Activated CD4-positive, alpha-beta T cell treated with anti-CD3 and anti-CD28 coated beads, Interleukin-2, amount 50 U/mL, for 1 hour (primary cell): ENCODE results near the gene RTN1.
A peak's percentile ranks its signal among the peaks of the same experiment; 100 is the strongest.

Experiments
- DNase-seq: peaks from one replicate; pipeline ENCODE4 v3.0.0-alpha.2; 2020

Gene RTN1

DNA sequence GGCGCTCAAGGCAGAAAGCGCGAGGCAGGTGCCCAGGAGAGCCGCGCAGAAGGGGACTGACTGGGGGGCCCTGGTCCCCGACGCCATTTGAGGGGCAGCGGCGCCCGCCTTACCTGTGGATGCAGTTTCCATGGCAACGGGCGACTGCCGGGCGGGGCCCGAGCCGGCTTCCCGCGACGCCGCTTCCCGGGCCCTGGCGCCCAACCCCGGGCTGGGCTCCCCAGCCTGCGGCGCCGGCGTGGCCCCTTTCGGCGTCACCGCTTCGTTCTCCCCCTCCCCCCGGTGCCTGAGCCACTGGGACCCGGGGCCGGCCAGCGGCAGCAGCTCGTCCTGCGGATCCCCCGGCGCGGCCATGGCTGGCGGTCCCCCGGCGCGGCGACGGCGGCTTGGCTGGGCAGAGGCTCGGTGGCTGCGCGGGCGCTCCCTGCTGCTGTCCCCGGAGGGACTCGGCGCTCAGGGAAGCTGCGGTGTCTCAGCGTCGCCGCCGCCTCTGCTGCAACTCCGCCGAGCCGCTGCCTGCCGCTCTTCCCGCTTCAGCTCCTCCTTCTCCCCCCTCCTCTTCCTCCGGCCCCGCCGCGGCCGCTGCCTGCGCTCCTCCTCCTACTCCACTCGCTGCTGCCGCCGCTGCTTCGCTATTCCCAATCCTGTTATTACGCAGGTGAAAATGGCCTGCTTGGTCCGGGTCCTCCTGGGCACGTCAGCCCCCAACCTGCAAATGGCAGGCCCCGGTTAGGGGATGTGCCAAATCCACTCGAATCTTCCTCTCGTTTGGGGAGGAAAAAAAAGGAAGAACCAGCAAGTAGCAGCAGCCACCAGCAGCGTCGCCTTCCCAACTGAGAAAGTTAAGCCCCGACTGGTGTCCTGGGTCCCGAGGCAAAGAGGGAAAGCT, at the start of gene RTN1:
TSS of gene RTN1 (minus strand) at position 500 of the 889 bp plus-strand sequence. CDS start at position 354, 146 bp downstream.
- DNase-seq, result peak; percentile 1

- DNase-seq, result no peak
Measured at GRCh38 chr14:59920378-59920683, 49.8 kb upstream of the RTN1 start.

DNA sequence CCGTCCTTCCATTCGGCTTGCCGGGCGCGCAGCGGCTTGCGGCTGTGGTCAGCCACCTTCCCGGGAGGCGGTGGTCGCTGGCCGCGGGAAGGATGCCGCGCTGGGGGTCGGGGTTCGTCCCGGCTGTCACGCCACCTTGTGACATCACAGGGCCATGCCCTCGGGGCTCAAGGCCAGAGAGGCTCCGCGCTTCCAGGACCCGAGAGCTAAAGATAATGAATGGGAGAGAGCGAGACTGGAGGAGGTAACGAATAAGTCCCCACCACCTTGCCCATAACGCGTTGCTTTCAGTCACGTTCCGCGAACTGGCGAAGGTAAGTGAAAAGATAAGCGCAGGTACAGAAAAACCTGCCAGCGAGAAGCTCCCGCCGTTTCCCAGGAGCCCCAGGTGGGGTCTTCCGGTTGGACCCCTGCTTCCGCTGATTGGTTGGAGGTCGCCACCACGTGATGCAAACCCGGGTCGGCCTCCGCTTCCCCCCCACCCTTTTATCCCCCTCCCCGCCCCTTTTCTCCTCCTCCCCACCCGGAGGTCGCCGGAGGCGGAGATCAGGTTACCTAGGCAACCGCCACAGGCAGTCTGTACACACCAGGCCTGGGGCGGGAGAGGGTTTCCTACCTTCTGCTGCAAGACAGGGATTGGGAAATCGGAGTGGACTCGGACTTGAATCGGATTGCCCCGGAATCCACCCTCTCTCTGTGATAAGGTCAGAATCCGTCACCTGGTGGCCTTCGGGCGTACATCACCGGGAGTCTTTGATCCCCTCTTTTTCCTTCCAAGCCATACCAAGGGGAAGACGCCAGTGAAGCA, 49.2 kb upstream of the RTN1 start, which contains the start of gene LRRC9:
TSS of gene LRRC9 (plus strand) at position 575 of the 808 bp plus-strand sequence.
- no peak for DNase-seq

DNA sequence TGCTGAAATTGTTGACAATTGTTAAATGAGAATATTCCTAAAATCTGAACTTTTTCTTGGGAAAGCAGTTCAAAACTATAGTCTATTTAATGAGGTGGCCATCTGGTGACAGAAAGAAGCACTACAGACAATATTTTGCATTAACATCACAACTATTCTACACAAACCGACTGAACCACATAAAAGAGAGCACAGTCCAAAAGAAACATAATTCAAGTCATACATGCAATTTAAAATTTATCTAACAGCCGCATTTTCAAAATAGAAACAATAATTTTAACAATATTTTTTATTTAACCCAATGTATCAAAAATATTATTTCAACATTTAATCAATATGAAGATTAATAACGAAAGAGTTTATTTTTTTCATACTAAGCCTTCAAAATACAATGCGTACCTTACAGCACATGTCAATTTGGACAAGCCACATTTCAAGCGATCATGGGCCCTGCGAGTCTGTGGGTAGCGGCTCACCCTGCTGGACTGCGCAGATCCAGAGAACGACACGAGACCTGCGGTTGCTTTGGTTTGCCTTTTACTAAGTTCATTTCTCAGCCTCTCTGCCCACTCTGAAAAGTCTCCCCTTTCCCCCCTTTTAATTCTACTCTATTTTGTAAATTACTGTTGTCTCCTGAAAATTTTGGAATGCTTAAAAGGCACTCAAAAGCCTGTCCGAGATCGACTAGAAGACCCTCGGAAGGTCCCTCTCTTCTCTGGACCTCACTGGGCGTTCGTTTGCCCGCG, 48.4 kb upstream of the RTN1 start:
- no peak for DNase-seq

DNA sequence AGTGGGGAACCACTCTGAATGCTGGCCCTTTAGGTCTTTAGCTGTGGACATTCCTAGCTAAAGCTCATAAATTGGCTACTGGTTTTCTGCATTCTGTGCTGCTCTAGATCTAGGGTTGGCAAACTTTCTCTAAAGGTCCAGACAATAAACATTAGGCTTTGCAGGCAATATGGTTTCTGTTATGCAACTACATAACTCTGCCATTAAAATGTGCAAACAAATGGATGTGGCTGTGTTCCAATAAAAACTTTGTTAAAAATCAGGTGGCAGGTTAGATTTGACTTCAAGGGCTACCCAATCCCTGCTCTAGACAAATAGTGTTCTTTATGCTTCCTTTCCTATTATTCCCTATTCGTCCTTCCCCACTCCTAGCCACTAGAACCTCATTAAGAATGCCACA, 42.6 kb upstream of the RTN1 start:
- DNase-seq, result no peak

- no peak for DNase-seq
Measured at GRCh38 chr14:59912443-59912842, 41.9 kb upstream of the RTN1 start.

- DNase-seq, result no peak
Measured at GRCh38 chr14:59905188-59905587, 34.6 kb upstream of the RTN1 start.

GRCh38 chr14:59904184-59904583, 33.6 kb upstream of the RTN1 start:
- no peak for DNase-seq

DNA sequence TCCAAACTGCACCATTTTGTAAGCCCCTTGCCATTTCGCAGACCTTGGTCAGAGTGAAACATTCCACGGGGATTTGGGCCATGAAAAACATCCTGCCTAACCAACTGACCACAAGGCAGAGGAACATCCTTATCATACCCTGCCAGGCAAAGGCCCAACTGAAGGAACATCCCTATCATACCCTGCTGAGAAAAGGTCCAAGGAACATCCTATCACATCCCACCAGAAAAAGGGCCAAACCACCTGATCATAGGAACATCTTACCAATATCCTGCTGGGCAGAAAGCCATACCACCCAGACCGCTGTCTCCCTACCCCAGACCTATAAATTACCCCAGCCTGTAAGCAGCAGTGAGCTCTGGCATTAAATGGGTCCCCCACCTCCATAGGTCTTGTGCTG, 30.0 kb upstream of the RTN1 start:
- DNase-seq, result no peak

DNA sequence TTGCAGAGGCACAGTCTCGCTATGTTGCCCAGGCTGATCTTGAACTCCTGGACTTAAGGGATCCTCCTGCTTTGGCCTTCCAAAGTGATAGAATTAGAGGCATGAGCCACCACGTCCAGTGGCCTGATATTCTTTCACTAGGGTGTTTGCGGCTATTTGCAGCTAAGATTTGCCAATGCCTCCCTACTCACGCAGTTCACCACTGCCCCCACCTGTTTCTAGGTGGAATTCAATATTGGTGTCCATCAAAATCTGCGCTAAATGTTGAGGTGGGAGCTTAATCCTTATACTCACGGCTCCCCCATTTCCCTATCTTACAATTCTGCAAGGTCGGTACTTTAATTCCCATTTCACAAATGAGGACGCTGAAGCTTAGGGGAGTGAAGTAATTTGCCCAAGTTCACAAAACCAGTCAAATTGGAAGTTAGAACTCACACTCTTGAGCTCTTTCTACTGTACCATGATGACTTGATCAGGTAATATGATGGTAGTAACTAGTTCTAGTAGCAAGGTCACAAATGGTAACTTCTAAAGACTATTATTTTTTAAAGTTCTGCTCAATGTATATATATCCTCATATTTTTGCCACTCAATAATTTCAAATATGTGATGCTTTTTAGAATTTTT, 27.3 kb upstream of the RTN1 start:
- DNase-seq, result no peak

GRCh38 chr14:59895721-59896120, 25.1 kb upstream of the RTN1 start:
- DNase-seq, result no peak

DNA sequence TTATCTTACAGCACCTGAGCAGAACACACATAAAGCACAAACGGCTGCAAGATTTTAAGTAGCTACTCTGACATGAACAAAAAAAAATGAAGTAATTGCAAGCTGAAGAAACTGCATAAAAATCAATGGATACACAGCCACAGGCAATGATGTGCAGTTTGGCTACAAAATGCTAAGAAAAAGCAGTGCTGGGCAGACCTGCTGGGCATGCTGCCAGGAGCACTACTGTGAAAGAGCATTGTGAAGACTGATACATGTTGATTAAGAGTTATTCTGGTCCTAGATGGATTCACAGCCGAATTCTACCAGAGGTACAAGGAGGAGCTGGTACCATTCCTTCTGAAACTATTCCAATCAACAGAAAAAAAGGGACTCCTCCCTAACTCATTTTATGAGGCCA, 20.1 kb upstream of the RTN1 start:
- no peak for DNase-seq

GRCh38 chr14:59882957-59883356, 12.4 kb upstream of the RTN1 start:
- no peak for DNase-seq

GRCh38 chr14:59871166-59871495, 555 bp upstream of the RTN1 start:
- DNase-seq, result no peak

GRCh38 chr14:59869381-59870255, 958 bp downstream of the RTN1 start:
- no peak for DNase-seq

DNA sequence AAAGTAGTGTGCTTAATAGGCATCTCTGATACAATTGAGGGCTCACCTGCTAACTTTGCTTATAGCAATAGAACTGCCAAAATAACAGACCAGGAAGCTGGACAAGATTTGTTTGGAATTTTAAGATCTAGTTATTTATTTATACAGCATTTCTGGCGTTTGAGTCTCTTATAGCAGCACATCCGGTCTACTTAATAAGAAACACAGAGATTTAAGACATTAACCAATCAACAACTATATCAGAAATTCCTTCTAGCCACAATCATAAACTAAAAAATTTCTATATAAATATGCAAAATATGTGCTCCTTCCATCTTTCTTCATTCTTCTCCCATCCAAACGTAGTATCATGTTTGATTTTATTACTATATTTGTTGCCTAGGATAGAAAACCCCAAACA, 2.6 kb downstream of the RTN1 start:
- DNase-seq, result no peak

- DNase-seq, result no peak
Measured at GRCh38 chr14:59863806-59864525, 6.6 kb downstream of the RTN1 start.

- DNase-seq, result no peak
Measured at GRCh38 chr14:59857328-59857727, 13.2 kb downstream of the RTN1 start.

DNA sequence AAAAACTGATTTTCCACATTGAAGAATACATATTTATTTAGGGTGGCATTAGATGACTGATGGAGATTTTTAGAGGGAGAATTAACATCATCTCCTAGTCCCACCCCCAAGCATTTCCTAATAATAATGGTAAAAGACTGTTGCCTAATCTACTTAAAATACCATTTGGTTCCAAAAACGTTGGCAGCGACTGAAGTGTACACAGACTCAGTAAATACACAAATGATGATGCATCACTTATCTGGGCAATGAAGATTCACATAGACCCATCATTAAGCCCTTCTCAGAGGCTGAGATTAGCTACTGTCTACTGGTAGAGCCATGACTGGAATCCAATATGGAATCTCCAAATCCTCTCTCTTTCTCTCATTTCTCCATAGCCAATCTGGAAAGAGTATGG, 18.2 kb downstream of the RTN1 start:
- no peak for DNase-seq

DNA sequence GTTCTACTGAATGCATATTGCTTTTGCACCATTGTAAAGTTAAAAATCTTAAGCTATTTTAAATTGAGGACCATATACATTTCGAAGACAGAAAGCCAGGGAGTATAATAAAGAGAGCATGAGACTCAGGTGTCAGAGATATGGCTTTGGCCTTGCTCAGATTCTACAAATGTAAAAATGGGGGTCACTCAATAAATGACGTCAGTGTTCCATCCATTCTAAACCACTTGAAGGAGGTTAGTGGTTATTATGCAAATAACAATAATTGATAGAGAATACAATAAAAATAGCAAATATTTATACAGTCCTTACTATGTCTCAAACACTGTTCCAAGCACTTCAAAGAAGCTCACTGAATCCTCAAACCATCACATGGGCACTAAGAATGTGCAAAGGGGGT, 20.1 kb downstream of the RTN1 start:
- no peak for DNase-seq

DNA sequence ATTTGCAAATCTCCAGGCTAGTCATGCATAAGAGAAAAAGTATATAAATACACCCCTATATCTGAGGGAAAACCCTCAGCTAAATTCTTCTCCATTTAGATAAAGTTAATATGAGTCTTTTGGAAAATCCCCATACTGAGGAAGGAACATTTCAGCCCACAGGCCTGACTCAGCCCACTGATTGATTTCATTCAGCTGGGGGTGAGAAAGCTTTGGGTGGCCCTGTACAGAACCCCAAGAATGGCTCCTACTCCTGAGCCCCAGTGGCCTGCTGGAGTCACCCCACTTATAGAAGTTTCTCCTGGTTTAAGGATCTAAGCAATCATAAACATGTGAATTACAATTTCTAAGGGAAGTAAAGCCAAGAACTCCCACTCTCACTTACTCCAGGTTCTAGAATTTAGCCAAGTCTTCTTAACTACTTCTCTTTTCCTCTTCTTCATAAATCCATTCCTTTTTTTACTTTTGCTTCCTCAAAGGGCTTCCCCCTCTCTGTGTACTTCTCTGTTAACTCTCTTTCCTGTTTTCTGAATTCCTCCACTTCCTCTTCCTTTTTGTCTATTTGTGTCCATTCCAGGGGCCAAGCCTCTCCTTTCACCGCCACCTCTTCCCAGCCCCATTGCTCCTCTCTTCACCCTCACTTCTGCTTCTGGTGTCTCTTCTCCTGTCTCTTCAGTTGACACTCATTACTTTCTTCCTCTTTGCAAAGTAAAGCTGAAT, 21.0 kb downstream of the RTN1 start:
- DNase-seq, result no peak
